Measurements from ENCODE around the gene INHA.

GRCh38 chr2:219536425-219536824 lies 35.7 kb upstream of the INHA start:
- TF ChIP-seq CTCF (IDR thresholded peaks at IDR 0.05), result no peak
- no peak for TF ChIP-seq POLR2A (IDR thresholded peaks at IDR 0.05)

Data from lower leg skin (tissue), 3 donors.